ENCODE measurements around the gene CLCN1. TPM values are rescaled to one million over a fixed set of nuclear protein-coding genes. Genes with fewer than 3 reads are reported as not detected.

CLCN1 gene
- polyA plus RNA-seq, 1 donor, result 2.5 TPM

- no peak for DNase-seq
These were observed 20.0 kb upstream of the CLCN1 start for GRCh38 chr7:143295870-143296269.

GRCh38 chr7:143296686-143297085 lies 19.2 kb upstream of the CLCN1 start:
- no peak for DNase-seq

- DNase-seq, result no peak
These were observed 16.6 kb upstream of the CLCN1 start for GRCh38 chr7:143299346-143299745.

GRCh38 chr7:143299840-143300239 lies 16.1 kb upstream of the CLCN1 start:
- no peak for DNase-seq

GRCh38 chr7:143300959-143301935 lies 14.7 kb upstream of the CLCN1 start:
- no peak for DNase-seq

GRCh38 chr7:143303733-143304132 lies 12.2 kb upstream of the CLCN1 start:
- no peak for DNase-seq

- no peak for DNase-seq
These were observed 11.0 kb upstream of the CLCN1 start for GRCh38 chr7:143304938-143305337.

- no peak for DNase-seq
These were observed 10.4 kb upstream of the CLCN1 start for GRCh38 chr7:143305423-143306070.

- no peak for DNase-seq
These were observed 7.3 kb upstream of the CLCN1 start for GRCh38 chr7:143308632-143309031.

- DNase-seq, result no peak
These were observed 1.8 kb upstream of the CLCN1 start for GRCh38 chr7:143314127-143314526.

GRCh38 chr7:143316492-143316891 lies 581 bp downstream of the CLCN1 start:
- DNase-seq, result no peak

GRCh38 chr7:143318661-143319060 lies 2.8 kb downstream of the CLCN1 start:
- DNase-seq, result no peak

- DNase-seq, result no peak
These were observed 4.7 kb downstream of the CLCN1 start for GRCh38 chr7:143320620-143321019.

GRCh38 chr7:143321242-143321641 lies 5.3 kb downstream of the CLCN1 start:
- DNase-seq, result no peak

- DNase-seq, result no peak
These were observed 5.8 kb downstream of the CLCN1 start for GRCh38 chr7:143321734-143322133.

- DNase-seq, result no peak
These were observed 7.1 kb downstream of the CLCN1 start for GRCh38 chr7:143322760-143323633.

GRCh38 chr7:143323653-143324052 lies 7.7 kb downstream of the CLCN1 start:
- no peak for DNase-seq

- no peak for DNase-seq
These were observed 9.3 kb downstream of the CLCN1 start for GRCh38 chr7:143325240-143325639.

GRCh38 chr7:143327903-143328302 lies 12.0 kb downstream of the CLCN1 start:
- no peak for DNase-seq

GRCh38 chr7:143329471-143330170 lies 13.7 kb downstream of the CLCN1 start:
- no peak for DNase-seq

- no peak for DNase-seq
These were observed 15.4 kb downstream of the CLCN1 start for GRCh38 chr7:143331179-143331801.

GRCh38 chr7:143334244-143334643 lies 18.3 kb downstream of the CLCN1 start:
- no peak for DNase-seq
